Activated T-cell treated with anti-CD3 and anti-CD28 coated beads, Interleukin-2, amount 50 U/mL, for 24 hours (primary cell): ENCODE measurements around the gene CAMK1D.
"Not testable (repeated sequence)": the region's sequence is repeated elsewhere in the genome, so short reads cannot be mapped to it uniquely, and the experiment has no call there.

Experiments
- DNase-seq: peaks from one replicate; pipeline ENCODE4 v3.0.0-alpha.2; 2020
- H3K27ac Mint-ChIP-seq: 2 replicates; pipeline ENCODE4 v1.8.0; 2020; ENCODE audit warnings: mild to moderate bottlenecking, mixed read lengths
- H3K27me3 Mint-ChIP-seq: 2 replicates; pipeline ENCODE4 v1.8.0; 2020; ENCODE audit warnings: mixed read lengths
- H3K36me3 Mint-ChIP-seq: 2 replicates; pipeline ENCODE4 v1.8.0; 2020; ENCODE audit warnings: low read depth, mixed read lengths
- H3K4me1 Mint-ChIP-seq: 2 replicates; pipeline ENCODE4 v1.8.0; 2020; ENCODE audit warnings: low read depth, mixed read lengths
- H3K4me3 Mint-ChIP-seq: 2 replicates; pipeline ENCODE4 v1.8.0; 2020; ENCODE audit warnings: mild to moderate bottlenecking, moderate library complexity, mixed read lengths
- H3K9me3 Mint-ChIP-seq: 2 replicates; pipeline ENCODE4 v1.8.0; 2020; ENCODE audit warnings: mixed read lengths

The CAMK1D gene

GRCh38 chr10:12720217-12720981, 371.1 kb downstream of the CAMK1D start:
- peaks cover 49% of the 10 kb centered on the region for H3K4me1 Mint-ChIP-seq
- peak; percentile 47 for DNase-seq
- no peaks in the 10 kb centered on the region for H3K9me3 Mint-ChIP-seq
- no peaks in the 10 kb centered on the region for H3K27me3 Mint-ChIP-seq
- peak overlapping the region; percentile 89 for H3K27ac Mint-ChIP-seq
- peaks cover 4% of the 10 kb centered on the region for H3K36me3 Mint-ChIP-seq
- H3K4me3 Mint-ChIP-seq, result no peak overlapping the region

DNA sequence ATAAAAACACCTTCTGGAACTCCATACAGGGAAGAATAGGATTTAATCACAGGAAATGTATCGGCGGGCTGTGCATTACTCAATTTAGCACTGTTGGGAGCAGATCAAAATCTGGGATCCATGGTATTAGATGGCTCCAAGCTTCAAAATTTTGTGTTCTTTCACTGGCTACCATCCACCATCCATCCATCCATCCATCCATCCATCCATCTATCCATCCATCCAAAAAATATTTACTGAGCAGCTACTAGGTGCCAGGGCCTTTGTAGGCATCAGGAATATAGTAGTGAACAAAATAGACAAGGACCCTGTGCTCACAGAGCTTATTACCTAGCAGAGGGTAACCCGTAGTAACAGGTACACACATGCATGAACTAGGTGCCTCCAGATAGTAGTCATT, 372.0 kb downstream of the CAMK1D start:
- H3K9me3 Mint-ChIP-seq, result no peaks in the 10 kb centered on the region
- no peaks in the 10 kb centered on the region for H3K27me3 Mint-ChIP-seq
- H3K4me1 Mint-ChIP-seq, result peaks cover 50% of the 10 kb centered on the region
- H3K4me3 Mint-ChIP-seq, result no peak overlapping the region
- no peak for DNase-seq
- peaks cover 6% of the 10 kb centered on the region for H3K36me3 Mint-ChIP-seq
- H3K27ac Mint-ChIP-seq, result peak overlapping the region; percentile 89

GRCh38 chr10:12723220-12723619, 373.9 kb downstream of the CAMK1D start:
- Mint-ChIP-seq H3K9me3 (no peaks in the 10 kb centered on the region), H3K27me3 (no peaks in the 10 kb centered on the region), H3K4me3 (no peak overlapping the region), H3K27ac (no peak overlapping the region), H3K4me1 (peaks cover 57% of the 10 kb centered on the region), H3K36me3 (peaks cover 6% of the 10 kb centered on the region)
- DNase-seq, result no peak

GRCh38 chr10:12724807-12725579, 375.6 kb downstream of the CAMK1D start:
- Mint-ChIP-seq H3K9me3 (no peaks in the 10 kb centered on the region), H3K4me1 (peaks cover 42% of the 10 kb centered on the region), H3K4me3 (no peak overlapping the region), H3K27ac (no peak overlapping the region), H3K27me3 (no peaks in the 10 kb centered on the region), H3K36me3 (peaks cover 4% of the 10 kb centered on the region)
- DNase-seq, result no peak

DNA sequence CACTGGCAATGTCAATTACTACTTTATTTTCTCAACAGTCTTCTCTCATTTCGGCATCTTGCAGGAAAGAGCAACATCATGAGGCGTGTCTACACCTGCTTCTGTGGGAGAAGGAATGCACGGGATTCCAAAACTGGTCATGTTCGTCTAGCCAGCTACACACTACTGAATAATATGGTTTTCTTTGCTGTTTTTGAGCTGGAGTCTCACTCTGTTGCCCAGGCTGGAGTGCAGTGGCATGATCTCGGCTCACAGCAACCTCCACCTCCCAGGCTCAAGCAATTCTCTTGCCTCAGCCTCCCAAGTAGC, 376.2 kb downstream of the CAMK1D start:
- not testable (repeated sequence) for DNase-seq, H3K27me3 Mint-ChIP-seq, H3K4me3 Mint-ChIP-seq, H3K27ac Mint-ChIP-seq, H3K36me3 Mint-ChIP-seq, H3K9me3 Mint-ChIP-seq
- H3K4me1 Mint-ChIP-seq, result peaks cover 37% of the 10 kb centered on the region

DNA sequence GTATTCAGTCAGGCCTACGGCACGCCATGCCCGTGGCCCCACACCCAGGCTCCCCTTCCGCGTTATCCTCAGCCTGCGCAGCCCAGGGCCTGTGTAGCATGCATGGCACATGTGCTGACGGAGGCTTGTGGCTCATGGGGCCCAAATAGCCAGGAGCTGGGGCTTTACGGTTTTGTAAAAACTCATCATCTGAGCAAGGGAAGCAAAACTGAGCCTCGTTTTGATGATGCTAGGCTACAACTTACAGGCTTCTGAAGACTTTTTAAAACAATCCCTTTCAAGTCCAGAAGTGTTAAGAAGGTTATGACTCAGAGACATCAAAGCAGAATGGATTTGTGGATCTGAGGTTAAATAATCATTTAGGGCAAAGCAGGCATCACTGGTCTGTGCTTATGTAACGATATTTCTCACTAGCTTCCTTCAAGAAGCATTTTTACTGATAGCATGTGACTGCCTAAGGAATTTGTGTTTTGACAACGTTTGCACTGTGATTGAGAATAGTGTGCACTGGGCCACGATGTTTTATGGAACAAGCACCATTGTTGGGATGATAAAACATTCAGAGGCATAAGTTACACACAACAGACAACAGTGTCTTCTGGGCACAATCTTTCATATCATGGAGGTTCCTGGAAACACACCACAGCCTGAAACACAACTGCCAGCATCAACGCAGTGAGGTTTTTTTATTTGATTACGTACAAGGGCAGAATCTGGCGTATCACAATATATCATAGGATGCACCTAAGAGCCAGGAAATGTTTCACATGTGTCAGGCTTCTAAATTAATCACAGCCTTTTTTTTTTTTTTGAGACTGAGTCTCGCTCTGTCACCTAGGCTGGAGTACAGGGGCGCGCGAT, 377.9 kb downstream of the CAMK1D start:
- no peaks in the 10 kb centered on the region for H3K27me3 Mint-ChIP-seq
- H3K36me3 Mint-ChIP-seq, result peaks cover 4% of the 10 kb centered on the region
- H3K9me3 Mint-ChIP-seq, result no peaks in the 10 kb centered on the region
- H3K4me3 Mint-ChIP-seq, result no peak overlapping the region
- DNase-seq, result no peak
- H3K27ac Mint-ChIP-seq, result peak overlapping the region; percentile 78
- peaks cover 30% of the 10 kb centered on the region for H3K4me1 Mint-ChIP-seq

GRCh38 chr10:12727832-12728215, 378.5 kb downstream of the CAMK1D start:
- H3K4me3 Mint-ChIP-seq, result no peak overlapping the region
- H3K27me3 Mint-ChIP-seq, result no peaks in the 10 kb centered on the region
- H3K9me3 Mint-ChIP-seq, result no peaks in the 10 kb centered on the region
- H3K4me1 Mint-ChIP-seq, result peaks cover 27% of the 10 kb centered on the region
- H3K36me3 Mint-ChIP-seq, result peaks cover 4% of the 10 kb centered on the region
- H3K27ac Mint-ChIP-seq, result no peak overlapping the region
- no peak for DNase-seq

- Mint-ChIP-seq H3K36me3 (peaks cover 4% of the 10 kb centered on the region), H3K27me3 (no peaks in the 10 kb centered on the region), H3K4me1 (peaks cover 25% of the 10 kb centered on the region), H3K27ac (no peak overlapping the region), H3K4me3 (no peak overlapping the region), H3K9me3 (no peaks in the 10 kb centered on the region)
- no peak for DNase-seq
Measured at GRCh38 chr10:12728494-12728893, 379.1 kb downstream of the CAMK1D start.

GRCh38 chr10:12729885-12730284, 380.5 kb downstream of the CAMK1D start:
- Mint-ChIP-seq H3K27ac (no peak overlapping the region), H3K36me3 (peaks cover 4% of the 10 kb centered on the region), H3K4me1 (peaks cover 16% of the 10 kb centered on the region), H3K9me3 (no peaks in the 10 kb centered on the region), H3K27me3 (no peaks in the 10 kb centered on the region), H3K4me3 (no peak overlapping the region)
- no peak for DNase-seq

GRCh38 chr10:12730809-12731519, 381.6 kb downstream of the CAMK1D start:
- Mint-ChIP-seq H3K9me3 (no peaks in the 10 kb centered on the region), H3K27me3 (no peaks in the 10 kb centered on the region), H3K4me3 (no peak overlapping the region), H3K4me1 (peaks cover 11% of the 10 kb centered on the region), H3K36me3 (no peaks in the 10 kb centered on the region), H3K27ac (no peak overlapping the region)
- DNase-seq, result no peak

DNA sequence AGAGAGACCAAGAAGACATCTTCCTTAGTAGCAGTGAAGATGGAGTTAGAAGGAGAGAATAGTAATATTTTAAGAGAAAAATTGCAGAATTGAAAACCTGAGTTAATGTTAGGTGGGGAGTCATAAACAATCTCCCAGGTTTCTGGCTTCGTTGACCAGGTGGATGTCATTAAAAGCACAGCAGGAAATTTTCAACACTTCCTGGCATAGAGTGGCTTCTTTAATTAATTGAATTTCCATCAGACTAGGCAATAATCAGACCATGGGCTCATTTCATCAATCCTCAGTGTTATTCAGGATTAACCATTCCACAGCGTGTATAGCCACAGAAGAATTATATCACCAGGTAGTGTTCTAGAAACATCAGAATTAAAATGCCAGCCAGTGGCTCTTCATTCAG, 383.9 kb downstream of the CAMK1D start:
- Mint-ChIP-seq H3K4me3 (no peak overlapping the region), H3K4me1 (peaks cover 2% of the 10 kb centered on the region), H3K9me3 (no peaks in the 10 kb centered on the region), H3K27ac (no peak overlapping the region), H3K36me3 (no peaks in the 10 kb centered on the region), H3K27me3 (no peaks in the 10 kb centered on the region)
- no peak for DNase-seq

DNA sequence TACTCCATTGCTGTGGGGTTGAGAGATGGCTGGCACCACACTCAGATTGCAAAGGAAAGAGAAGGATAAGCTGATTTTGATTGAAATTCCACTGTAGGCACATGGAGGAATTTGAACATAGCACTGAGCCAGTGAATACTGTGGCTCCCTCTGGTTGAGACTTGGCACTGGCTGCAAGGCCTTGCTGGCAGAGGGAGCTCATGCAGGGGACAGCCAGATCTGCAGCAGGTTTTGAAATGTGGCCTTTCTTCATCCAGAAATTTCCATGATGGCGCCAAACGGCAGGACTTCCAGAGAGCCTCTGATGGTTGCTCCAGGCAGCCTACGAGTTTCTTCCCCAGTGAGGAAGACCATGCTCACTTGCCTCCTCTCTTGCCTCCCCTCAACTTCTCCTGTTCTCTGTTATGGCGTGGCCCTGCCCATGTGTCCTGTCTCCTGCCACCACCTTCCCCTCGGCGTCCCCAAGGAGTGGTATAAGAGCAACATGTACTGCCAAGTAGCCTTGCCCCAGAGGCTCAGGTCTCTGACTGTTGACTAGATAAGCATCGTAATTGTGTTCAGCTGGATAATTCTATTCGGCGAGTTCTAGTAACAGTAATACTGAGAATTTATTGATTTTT, 386.6 kb downstream of the CAMK1D start:
- no peaks in the 10 kb centered on the region for H3K36me3 Mint-ChIP-seq
- no peaks in the 10 kb centered on the region for H3K27me3 Mint-ChIP-seq
- H3K4me3 Mint-ChIP-seq, result no peak overlapping the region
- DNase-seq, result no peak
- no peak overlapping the region for H3K27ac Mint-ChIP-seq
- no peaks in the 10 kb centered on the region for H3K9me3 Mint-ChIP-seq
- H3K4me1 Mint-ChIP-seq, result no peaks in the 10 kb centered on the region

- Mint-ChIP-seq H3K27ac (no peak overlapping the region), H3K4me3 (no peak overlapping the region), H3K9me3 (no peaks in the 10 kb centered on the region), H3K36me3 (no peaks in the 10 kb centered on the region), H3K27me3 (no peaks in the 10 kb centered on the region), H3K4me1 (no peaks in the 10 kb centered on the region)
- DNase-seq, result no peak
Measured at GRCh38 chr10:12740813-12741212, 391.5 kb downstream of the CAMK1D start.

GRCh38 chr10:12741360-12741804, 392.0 kb downstream of the CAMK1D start:
- DNase-seq, result no peak
- Mint-ChIP-seq H3K4me1 (no peaks in the 10 kb centered on the region), H3K27me3 (no peaks in the 10 kb centered on the region), H3K9me3 (no peaks in the 10 kb centered on the region), H3K4me3 (no peak overlapping the region), H3K36me3 (no peaks in the 10 kb centered on the region), H3K27ac (no peak overlapping the region)
